IPS-NIHi11 (cell line): ENCODE measurements around the gene CELF5.
A peak's percentile ranks its signal among the peaks of the same experiment; 100 is the strongest.
"Not testable (repeated sequence)": the region's sequence is repeated elsewhere in the genome, so short reads cannot be mapped to it uniquely, and the experiment has no call there.

ENCODE experiments used
- DNase-seq: peaks from one replicate; pipeline ENCODE4 v3.0.0; 2012; ENCODE audit warnings: mixed read lengths, low spot score

The CELF5 gene

DNA sequence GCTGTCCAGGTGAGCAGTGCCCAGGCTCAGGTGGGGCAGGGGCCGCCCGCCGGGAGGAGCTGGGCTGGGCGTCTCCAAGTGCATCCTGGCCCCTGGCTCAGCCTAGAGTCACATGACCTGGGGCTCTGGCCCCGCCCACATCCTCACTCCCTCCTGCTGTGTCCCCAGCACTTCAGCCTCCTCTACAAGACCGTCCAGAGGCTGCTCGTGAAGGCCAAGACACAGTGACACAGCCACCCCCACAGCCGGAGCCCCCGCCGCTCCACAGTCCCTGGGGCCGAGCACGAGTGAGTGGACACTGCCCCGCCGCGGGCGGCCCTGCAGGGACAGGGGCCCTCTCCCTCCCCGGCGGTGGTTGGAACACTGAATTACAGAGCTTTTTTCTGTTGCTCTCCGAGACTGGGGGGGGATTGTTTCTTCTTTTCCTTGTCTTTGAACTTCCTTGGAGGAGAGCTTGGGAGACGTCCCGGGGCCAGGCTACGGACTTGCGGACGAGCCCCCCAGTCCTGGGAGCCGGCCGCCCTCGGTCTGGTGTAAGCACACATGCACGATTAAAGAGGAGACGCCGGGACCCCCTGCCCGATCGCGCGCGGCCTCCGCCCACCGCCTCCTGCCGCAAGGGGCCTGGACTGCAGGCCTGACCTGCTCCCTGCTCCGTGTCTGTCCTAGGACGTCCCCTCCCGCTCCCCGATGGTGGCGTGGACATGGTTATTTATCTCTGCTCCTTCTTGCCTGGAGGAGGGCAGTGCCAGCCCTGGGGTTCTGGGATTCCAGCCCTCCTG lies 16.8 kb upstream of the CELF5 start:
- peak; percentile 86 for DNase-seq

DNA sequence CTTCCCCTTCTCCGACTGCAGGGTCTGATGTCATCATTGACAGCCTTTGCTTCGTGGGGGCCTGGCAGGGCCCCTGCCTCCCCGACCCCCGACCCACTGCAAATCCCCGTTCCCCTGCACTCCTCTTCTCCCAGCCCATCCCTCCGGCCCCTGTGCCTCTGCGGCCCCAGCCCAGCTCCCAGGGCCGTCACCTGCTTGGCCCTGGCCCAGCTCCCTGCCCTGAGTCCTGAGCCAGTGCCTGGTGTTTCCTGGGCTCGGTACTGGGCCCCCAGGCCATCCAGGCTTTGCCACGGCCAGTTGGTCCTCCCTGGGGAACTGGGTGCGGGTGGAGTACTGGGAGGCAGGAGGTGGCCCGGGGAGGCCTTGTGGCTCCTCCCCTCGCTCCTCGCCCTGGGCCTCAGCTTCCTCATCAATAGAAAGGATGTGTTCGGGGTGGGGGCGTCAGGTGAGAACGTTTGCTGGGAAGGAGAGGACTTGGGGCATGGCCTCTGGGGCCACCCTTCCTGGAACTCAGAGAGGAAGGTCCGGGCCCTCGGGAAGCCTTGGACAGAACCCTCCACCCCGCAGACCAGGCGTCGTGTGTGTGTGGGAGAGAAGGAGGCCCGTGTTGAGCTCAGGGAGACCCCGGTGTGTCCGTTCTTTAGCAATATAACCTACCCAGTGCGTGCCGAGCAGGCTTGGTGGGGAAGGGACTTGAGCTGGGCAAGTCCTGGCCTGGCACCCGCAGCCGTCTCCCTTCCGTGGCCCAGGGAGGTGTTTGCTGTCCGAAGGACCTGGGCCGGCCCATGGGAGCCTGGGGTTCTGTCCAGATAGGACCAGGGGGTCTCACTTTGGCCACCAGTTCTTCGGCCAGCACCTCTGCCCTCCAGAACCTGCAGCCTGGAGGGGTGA lies 15.9 kb upstream of the CELF5 start:
- no peak for DNase-seq

DNA sequence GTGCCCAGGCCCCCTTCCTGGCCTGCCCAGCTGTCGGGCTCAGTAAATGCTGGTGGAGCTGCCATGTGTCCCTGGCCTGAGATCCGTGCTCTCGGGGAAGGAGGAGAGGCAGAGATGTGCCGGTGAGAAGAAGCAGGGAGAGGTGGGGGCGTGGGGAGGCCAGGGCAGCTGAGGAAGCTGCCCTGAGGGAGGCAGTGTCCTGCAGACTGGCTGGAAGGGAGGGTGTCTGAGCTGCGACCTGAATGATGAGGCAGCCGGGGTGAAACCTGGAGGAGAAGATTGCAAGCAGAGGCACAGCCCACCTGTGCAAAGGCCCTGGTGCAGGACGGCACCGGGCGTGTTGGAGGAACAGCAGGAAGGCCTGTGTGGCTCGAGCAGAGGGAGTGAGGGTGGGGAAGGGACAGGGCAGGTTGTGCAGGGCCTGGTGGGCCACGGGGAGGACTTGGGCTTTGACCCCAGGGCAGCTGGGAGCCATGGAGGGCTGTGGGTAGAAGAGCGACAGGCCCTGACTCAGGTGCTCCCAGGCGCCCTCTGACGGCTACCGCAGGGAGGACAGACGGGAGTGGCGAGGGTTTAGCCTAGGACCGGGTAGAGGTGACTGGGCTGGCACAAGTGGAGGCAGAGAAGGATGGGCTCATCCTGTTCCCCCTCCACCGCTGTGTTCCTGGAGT lies 14.0 kb upstream of the CELF5 start:
- peak; percentile 92 for DNase-seq

DNA sequence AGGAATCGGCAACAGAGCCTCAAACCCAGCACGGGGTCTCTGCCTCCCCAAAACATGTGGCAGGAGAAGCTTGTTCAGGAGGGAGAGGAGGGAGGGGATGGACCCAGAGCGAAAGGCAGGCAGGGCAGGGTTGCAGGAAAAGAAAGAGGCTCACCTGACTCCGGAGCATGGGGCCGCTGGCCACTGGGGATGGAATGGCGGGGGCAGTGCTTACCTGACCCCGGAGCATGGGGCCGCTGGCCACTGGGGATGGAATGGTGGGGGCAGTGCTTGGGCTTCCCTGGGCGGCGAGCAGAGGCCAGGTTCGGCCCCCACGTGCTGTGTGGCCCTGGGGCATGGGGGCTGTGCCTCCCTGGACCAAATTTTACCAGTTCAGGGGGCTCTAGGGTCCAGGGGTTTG lies 13.3 kb upstream of the CELF5 start:
- no peak for DNase-seq

DNA sequence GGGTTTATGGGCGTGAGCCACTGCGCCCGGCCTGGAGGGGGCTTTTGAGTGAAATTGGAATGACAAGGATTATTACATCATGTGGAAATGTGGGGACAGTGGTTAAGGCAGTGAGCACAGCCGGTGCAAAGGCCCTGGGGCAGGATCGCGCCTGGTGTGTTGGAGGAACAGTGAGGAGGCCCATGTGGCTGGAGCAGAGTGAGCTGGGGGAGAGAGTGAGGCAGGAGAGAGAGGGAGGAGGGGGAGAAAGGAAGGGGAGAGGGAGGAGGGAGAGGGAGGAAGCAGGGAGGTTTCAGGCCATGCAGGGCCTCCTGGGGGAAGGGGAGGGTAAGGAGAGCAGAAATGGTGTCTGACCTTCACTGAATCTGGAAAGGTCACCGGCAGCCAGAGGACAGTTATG lies 11.3 kb upstream of the CELF5 start:
- DNase-seq = no peak

DNA sequence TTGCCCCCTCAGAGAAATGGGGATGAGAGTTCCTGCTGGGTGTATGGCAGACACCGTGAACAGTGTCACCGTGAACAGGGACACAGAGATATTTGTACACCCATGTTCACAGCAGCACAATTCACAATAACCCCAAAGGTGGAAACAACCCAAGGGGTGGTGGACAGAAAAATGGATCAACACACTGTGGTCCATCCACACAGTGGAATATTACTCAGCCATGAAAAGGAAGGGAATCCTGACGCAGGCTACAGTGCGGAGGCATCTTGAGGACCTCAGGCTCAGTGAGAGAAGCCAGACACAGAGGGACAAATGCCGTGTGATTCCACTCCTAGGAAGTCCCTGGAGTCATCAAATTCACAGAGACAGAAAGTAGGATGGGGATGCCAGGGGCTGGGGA lies 7.6 kb upstream of the CELF5 start:
- DNase-seq = no peak

DNA sequence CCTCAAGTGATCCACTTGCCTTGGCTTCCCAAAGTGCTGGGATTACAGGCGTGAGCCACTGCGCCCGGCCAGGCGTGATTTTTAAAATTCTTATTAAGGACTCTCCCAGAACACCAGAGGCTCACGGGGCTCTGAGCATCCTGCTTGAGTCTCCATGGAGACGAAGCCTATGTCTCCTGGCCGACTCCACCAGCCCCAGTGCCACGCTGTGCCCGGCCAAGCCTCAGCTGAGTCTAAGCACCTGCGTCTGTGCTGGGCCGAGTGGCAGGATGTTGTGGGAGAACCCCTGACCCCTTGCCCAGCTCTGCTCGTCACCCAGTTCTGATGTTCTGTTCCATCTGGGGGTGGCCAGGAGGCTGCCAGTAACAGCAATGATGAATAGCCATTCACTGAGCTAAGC lies 3.9 kb upstream of the CELF5 start:
- DNase-seq = no peak

DNA sequence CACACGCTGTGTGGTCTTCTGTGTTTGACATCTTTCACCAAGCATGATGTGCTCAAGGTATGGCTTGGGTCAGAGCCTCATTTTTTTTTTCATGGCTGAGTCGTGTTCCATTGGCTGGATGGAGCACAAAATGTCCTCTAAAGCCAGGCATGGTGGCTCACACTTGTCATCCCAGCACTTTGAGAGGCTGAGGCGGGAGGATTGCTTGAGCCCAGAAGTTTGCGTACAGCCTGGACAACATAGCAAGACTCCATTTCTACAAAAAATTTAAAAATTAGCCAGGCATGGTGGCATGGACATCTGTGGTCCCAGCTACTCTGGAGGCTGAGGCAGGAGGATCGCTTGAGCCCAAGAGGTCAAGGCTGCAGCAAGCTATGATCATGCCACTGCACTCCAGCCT lies 2.9 kb upstream of the CELF5 start:
- not testable (repeated sequence) for DNase-seq

DNA sequence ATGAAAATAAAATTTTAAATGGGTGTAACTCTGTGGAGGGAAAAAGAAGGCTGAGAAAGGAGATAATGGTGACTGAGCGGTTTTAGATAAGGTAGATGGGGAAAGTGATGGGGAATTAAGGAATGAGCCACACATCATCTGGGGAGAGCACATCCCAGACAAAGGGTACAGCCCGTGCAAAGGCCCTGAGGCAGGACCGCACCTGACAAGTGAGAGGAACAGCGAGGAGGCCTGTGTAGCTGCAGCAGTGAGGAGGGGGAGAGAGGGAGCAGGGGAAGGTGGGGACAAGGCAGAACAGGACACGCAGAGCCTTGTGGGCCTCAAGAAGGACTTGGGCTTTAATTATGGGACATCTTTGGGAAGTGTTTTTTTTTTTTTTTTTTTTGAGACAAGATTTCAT lies 1.8 kb upstream of the CELF5 start:
- no peak for DNase-seq

DNA sequence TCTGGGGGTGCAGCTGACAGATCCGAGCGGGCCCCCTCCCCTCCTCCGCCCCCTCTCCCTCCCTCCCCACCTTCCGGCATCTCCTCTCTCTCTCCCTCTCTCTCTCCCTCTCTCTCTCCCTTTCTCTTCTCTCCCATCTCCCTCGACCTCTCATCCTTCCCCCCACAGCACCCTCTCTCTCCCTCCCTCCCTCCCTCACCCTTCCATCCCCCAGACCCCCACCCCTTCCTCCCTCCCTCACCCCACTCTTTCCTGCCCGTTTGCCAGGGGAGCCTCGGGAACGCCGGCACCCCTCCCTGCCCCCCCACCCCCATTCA lies 666 bp downstream of the CELF5 start:
- DNase-seq = peak; percentile 48

DNA sequence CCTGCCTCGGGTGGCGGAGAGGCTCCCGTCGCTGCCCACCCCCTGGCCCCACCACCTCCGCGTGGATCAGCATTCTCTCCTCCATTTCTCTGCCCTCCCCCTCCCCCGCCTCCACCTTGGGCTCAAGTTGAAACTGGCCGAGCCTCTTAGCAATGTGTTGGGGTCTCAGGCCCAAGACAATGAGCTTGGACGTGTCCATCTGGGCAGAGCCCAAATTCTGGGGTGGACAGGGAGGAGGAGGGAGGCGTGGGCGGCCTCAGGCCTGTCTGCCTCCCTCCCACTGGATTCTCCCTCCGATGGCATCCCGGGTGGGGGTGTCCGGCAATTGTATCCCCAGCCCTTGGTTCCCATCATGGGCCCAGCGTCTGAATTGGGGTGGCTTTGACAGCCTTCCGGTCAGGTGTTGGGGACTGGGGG lies 1.2 kb downstream of the CELF5 start:
- peak; percentile 40 for DNase-seq

DNA sequence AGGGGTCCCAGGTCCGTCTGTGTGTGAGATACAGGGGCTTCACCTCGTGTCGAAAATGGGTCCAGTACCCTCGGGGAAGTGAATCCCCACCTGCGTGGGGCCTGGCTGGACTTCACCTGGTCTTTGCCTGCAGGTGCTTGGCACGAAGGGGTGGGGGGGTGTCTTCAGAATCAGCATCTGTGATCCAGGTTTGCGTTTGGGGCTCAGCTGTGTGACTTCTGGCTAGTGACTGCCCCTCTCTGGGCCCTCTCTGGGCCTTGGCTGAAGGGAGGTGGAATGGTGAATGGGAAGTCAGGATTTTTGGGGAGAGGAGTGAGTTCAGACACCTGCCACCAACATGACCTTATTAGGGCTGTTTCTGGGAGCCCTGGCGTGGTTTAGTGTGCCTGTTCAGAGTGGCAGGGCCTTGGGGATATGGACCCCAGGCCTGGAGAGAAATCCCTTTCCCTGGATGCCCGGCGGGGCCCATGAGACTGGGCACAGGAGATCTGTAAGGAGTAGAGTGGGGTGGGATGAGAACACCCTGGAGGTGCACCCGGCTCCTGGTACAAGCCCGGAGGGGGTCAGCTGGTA lies 2.7 kb downstream of the CELF5 start:
- no peak for DNase-seq

DNA sequence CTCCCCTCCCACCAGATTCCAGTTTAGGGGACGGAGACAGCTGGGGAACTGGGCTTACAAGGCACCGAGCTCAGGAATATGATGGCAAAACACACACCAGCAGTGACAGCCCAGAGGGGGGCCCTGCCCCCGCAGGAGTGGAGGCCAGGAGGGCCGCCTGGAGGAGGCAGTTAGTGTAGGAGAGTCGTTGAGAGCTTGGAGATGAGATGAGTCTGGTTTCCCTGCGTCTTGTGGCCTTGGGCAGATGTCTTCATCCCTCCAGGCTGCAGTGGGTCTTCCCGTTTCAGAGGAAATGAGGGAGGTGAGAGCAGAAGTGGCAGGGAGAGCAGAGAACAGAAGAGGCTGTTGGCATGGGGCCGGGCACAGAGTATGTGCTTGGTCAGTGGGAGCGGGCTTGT lies 4.9 kb downstream of the CELF5 start:
- no peak for DNase-seq

DNA sequence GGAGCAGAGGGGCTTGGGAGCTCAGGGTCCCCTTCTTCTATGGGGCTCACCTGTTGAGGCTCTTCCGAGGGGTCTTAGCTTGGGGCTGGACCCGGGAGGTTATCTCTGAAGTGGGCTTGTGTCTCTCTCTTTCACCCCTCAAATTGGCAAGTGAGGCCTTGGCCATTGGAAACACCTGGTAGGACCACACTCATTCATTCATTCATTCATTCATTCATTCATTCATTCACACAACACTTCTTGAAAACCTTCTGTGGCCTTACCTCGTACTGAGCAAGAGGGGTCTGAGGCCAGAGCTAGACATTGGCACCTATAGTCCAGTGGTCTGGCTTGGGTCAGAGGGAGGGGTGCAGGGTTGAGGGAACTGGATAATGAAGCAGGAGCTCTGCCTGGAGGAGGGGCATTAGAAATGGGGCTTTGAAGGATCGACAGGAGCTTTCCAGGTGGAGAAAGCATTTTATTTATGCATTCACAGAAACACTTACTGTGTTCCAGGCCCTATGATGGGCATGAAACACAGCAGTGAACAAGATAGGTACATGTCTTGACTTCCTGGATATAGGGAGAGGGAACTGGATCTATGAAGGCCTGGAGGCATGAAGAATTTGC lies 5.5 kb downstream of the CELF5 start:
- DNase-seq = no peak

DNA sequence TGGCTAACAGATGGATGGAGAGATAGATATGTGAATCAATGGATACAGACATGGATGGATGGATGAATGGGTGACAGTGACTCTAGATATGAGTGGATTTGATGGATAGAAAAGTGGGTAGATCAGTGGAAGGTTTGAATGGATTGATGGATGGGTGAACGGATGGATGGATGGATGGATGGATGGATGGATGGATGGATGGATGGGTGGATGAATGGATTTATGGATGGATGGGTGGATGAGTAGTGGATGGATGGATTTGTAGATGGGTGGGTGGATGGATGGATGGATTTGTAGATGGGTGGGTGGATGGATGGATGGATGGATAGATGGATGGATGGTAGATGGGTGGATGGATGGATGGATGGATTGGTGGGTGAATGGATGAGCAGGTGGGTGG lies 6.8 kb downstream of the CELF5 start:
- no peak for DNase-seq

DNA sequence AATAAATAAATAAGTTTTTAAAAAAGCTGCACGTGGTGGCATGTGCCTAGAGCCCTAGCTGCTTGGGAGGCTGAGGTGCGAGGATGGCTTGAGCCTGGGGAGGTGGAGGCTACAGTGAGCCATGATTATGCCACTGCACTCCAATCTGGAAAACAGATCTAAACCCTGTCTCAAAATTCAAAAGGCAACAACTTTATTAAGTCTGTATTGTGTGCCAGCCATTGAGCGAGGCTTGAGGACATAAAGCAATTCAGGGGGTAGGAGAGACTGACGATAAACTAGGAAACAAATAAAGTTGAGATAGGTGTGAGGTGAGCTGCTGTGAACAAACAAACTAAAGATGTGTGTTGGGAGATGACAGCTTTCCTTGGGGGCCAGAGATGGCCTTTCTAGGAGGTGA lies 8.7 kb downstream of the CELF5 start:
- DNase-seq = no peak

DNA sequence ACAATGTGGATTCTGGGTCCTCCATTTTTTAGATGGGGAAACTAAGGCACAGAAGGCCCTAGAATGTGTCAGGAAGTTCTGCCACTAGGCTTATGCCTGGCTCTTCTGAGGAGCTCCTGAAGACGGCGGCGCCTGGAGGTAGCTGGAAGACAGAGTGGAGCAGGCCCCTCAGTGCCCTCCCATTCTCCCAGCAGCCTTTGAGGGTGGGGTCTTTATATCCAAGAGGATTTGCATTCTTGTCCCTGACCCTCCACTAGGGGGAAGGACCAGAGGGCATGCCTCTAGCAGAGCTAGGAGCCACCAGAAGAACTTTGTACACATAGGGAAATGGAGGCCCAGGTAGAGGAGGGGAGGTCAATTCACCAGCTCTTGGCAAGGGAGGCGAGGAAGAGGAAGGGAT lies 9.4 kb downstream of the CELF5 start:
- DNase-seq = peak; percentile 45

DNA sequence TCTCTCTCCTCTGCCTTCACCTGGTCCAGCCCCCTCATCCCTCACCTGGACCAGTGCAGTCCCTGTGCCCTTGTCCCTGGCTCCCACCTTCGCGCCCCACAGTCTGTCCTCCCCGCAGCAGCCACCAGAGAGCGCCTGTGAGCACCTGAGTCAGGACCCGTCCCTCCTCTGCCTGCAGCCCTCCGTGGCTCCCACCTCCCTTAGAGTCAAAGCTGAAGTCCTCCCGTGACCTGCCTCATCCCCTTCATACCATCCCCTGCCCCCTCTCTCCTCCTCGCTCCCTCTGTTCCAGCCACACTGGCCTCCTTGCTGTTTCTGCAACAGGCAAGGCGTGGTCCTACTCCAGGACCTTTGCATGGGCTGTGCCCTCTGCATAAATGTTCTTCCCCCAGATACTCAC lies 10.3 kb downstream of the CELF5 start:
- DNase-seq = peak; percentile 71

DNA sequence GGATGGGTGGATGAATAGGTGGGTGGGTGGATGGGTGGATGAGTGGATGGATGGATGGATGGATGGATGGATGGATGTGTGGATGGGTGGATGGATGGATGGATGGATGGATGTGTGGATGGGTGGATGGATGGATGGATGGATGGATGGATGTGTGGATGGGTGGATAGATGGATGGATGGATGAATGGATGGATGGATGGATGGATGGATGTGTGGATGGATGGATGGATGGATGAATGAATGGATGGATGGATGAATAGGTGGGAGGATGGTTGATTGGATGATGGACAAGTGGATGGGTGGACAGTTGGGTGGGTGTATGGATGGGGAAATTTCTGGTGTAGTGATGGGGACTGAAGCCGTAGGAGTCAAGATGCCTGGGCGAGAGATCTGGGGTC lies 11.1 kb downstream of the CELF5 start:
- DNase-seq = not testable (repeated sequence)

DNA sequence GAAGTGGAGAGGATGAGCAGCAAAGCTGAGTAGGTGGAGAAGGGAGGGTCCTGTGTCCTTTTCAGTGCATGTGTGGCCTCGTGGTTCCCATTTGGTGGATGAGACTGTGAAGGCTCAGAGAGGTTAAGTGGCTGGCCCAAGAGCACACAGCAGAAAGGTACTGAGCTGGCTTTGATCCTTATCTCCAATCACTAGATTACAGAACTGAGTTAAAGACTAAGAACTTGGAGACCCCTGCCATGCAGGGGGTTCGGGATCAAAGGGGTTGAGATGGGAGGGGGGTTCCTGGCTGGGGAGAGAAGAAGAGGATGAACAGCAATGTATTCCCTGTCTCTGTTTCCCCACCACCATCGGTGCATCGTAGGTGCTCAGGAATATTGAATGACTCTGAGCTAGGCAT lies 11.8 kb downstream of the CELF5 start:
- DNase-seq = no peak

DNA sequence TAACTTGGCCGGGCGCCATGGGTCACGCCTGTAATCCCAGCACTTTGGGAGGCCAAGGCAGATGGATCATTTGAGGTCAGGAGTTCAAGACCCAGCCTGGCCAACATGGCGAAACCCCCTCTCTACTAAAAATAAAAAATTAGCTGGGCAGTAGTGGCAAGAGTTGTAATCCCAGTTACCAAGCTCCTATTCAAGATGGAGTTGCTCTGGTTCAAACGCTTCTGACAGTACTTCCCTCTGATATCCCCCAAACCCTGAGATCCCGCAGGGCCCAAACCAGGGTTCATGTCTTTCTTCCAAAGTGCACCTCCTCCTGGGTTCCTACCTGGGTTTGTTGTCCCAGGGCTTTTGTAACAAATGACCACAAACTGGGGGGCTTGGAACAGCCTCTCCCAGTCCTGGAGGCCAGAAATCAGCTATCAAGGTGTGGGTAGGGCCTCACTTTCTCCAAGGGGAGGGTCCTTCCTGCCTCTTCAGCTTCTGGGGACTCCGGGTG lies 13.7 kb downstream of the CELF5 start:
- no peak for DNase-seq

DNA sequence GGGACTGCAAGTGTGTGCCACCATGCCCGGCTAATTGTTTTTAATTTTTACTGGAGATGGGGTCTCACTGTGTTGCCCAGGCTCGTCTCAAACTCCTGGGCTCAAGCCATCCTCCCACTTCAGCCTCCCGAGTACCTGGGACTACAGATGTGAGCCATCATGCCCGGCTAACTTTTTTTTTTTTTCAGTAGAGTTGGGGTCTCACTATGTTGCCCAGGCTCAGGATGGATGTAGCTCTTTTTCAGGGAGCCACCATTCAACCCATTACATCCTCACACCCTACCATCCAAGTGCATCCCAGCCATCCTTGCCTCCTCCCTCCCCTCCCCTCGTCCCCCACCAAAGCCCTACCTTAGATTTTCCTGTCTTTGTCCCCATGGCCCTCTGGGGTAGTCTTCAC lies 14.9 kb downstream of the CELF5 start:
- no peak for DNase-seq
